ENCODE data around the gene STAG3.

DNA sequence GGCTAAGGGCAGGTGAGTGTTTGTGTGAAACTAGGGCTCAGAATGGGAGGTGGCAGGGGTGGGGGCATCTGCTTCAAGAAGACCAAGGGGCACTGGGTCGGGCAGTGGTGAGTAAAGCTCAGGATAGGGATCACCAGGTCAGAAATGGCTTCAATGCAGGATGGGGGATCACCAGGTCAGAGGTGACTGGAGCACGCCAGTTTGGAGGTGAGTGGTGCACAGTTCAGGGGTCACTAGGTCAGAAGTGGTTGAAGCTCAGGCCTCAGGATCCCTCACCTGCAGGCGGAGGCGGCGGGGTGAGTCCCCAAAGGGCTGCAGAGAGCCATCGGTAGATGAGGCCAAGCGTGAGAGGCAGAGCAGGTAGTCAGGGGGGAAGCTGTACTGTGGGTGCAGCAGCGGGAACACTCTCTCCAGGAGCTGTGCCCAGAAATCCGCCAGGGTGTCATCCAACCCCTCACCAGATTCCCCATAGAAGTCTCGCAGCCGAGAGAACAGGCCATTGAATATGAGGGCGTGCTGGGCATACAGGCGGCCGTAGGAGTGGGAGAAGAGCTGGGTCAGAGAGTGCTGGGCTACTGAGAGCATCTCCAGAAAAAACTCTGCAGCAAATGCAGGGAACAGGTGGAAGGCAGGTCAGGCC is 2.3 kb upstream of the STAG3 start:
- TF ChIP-seq POLR2AphosphoS5 (IDR thresholded peaks at IDR 0.05; ENCODE audit: insufficient read depth in 1 of 2, low read depth in 1 of 2) (no peak), CTCF (IDR thresholded peaks at IDR 0.05) (no peak), POLR2A (IDR thresholded peaks at IDR 0.05) (no peak)
